CD4-positive, alpha-beta T cell treated with Interleukin-15 for 1 hour (primary cell): ENCODE results near the gene GRAPL.
"Not testable (repeated sequence)": the region's sequence is repeated elsewhere in the genome, so short reads cannot be mapped to it uniquely, and the experiment has no call there.

Source experiments
- DNase-seq: peaks from one replicate; pipeline ENCODE4 v3.0.0-alpha.2; 2020

Gene GRAPL

GRCh38 chr17:19189781-19190405 is 62.5 kb downstream of the GRAPL start:
- DNase-seq = not testable (repeated sequence)

GRCh38 chr17:19196382-19197204 is 69.2 kb downstream of the GRAPL start:
- DNase-seq = not testable (repeated sequence)

- DNase-seq = not testable (repeated sequence)
Observed at GRCh38 chr17:19202448-19202847, 75.1 kb downstream of the GRAPL start.

- DNase-seq = not testable (repeated sequence)
Observed at GRCh38 chr17:19203429-19203828, 76.0 kb downstream of the GRAPL start.
